ENCODE measurements around the gene KLHL42.

KLHL42 gene

DNA sequence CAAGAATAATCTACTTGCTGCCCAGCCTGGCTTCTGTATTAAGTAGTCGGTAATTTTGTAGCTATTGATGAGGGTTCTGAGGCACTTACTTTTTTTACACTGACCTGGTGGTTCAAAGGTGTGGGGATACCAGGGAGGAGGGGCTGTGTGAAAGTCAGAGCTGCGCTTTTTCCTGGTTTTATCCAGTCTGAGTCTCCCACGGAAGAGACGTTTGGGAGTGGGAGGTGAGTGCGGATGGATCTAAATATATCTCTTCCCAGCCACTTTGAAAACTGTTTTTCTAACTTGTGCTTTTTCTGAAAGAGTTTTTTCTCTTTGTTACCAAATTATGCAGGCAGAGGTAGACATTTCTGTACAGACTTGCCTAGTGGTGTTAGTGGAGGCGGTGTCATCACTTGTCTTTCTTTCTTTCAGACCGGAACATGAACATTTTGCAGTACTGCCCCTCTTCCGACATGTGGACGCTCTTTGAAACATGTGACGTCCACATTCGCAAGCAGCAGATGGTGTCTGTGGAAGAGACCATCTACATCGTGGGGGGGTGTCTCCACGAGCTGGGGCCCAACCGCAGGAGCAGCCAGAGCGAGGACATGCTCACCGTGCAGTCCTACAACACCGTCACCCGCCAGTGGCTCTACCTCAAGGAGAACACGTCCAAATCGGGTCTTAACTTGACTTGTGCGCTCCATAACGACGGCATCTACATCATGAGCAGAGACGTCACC, 17.4 kb downstream of the KLHL42 start:
- Mint-ChIP-seq H3K36me3 (ENCODE audit: low read depth) (peaks cover 51% of the 10 kb centered on the region), H3K4me3 (no peak overlapping the region), H3K9me3 (no peaks in the 10 kb centered on the region), H3K27me3 (ENCODE audit: low read depth, poor library complexity) (no peaks in the 10 kb centered on the region), H3K27ac (no peak overlapping the region), H3K4me1 (peaks cover 27% of the 10 kb centered on the region)
- DNase-seq = no peak
- TF ChIP-seq, protein P1, sequence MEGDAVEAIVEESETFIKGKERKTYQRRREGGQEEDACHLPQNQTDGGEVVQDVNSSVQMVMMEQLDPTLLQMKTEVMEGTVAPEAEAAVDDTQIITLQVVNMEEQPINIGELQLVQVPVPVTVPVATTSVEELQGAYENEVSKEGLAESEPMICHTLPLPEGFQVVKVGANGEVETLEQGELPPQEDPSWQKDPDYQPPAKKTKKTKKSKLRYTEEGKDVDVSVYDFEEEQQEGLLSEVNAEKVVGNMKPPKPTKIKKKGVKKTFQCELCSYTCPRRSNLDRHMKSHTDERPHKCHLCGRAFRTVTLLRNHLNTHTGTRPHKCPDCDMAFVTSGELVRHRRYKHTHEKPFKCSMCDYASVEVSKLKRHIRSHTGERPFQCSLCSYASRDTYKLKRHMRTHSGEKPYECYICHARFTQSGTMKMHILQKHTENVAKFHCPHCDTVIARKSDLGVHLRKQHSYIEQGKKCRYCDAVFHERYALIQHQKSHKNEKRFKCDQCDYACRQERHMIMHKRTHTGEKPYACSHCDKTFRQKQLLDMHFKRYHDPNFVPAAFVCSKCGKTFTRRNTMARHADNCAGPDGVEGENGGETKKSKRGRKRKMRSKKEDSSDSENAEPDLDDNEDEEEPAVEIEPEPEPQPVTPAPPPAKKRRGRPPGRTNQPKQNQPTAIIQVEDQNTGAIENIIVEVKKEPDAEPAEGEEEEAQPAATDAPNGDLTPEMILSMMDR (IDR thresholded peaks at IDR 0.05) = no peak

DNA sequence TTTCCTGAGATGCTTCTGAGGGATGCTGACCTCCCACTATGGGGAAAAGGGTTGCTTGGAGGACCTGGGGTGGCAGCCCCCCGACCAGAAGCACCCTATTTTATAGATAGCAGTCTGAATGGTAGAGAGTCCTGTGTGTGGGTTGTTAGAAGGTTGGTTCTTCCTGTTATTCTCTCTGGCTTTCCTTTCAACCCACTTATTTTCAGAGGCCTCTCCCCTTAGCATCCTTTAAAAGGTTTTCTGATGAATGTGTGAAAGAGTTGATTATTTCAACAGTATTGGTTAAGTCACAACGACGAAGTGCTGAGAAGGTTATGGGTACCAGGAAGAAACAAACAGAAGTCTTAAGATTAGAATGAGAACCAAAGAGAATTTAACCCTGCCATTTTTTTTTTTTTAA, 20.8 kb downstream of the KLHL42 start:
- Mint-ChIP-seq H3K27me3 (ENCODE audit: low read depth, poor library complexity) (no peaks in the 10 kb centered on the region), H3K4me3 (no peak overlapping the region)
- TF ChIP-seq, protein P1 (IDR thresholded peaks at IDR 0.05) = no peak

GRCh38 chr12:27801630-27802029, 21.6 kb downstream of the KLHL42 start:
- Mint-ChIP-seq H3K27me3 (ENCODE audit: low read depth, poor library complexity) (no peaks in the 10 kb centered on the region), H3K4me1 (no peaks in the 10 kb centered on the region), H3K4me3 (no peak overlapping the region), H3K9me3 (no peaks in the 10 kb centered on the region), H3K27ac (no peak overlapping the region), H3K36me3 (ENCODE audit: low read depth) (peaks cover 24% of the 10 kb centered on the region)
- DNase-seq = no peak
- TF ChIP-seq, protein P1 (IDR thresholded peaks at IDR 0.05) = no peak

More for the DNA sequence above, 20.8 kb downstream of the KLHL42 start:
- Mint-ChIP-seq H3K36me3 (ENCODE audit: low read depth) (peaks cover 29% of the 10 kb centered on the region), H3K9me3 (no peaks in the 10 kb centered on the region), H3K27ac (no peak overlapping the region), H3K4me1 (peaks cover 6% of the 10 kb centered on the region)
- DNase-seq = no peak

DNA sequence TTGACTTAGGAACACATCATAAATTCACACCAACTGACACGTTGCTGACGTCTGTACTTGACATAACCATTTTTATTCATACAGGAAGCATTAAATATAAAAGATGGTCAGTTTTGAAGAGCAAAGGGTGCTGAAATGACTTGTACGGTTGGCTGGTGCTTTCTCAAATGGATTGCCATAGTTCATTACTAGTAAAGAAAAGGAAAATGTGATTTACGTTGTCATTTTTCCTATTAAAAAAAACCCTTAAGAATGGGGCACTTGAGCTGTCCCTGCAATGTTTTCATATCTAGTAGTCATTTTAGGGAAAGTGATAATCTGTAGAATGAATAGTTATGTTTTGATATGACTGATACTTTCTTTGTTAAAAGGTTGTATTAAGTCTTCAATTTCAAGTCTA, 22.5 kb downstream of the KLHL42 start:
- TF ChIP-seq, protein P1 (IDR thresholded peaks at IDR 0.05) = no peak
- H3K4me3 Mint-ChIP-seq = no peak overlapping the region

DNA sequence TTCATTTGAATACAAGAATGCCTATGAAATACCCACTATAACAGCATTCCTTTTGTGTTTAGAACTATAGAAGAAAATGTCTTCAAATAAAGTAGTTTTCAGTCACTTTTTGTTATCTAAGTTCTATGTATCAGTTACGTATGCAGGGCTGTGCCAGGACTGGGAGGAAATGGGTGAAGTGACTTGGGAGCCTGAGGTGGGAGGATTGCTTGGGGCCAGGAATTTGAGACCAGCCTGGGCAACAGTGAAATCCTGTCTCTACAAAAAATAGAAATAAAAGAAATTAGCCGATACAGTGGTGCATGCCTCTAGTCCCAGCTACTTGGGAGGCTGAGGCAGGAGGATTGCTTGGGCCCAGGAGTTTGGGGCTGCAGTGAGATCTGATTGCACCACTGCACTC, 22.9 kb downstream of the KLHL42 start:
- TF ChIP-seq, protein P1 (IDR thresholded peaks at IDR 0.05) = no peak
- no peak for DNase-seq
- no peak overlapping the region for H3K4me3 Mint-ChIP-seq

More for the DNA sequence above, 22.5 kb downstream of the KLHL42 start:
- Mint-ChIP-seq H3K4me1 (peaks cover 8% of the 10 kb centered on the region), H3K9me3 (no peaks in the 10 kb centered on the region), H3K27me3 (ENCODE audit: low read depth, poor library complexity) (no peaks in the 10 kb centered on the region), H3K36me3 (ENCODE audit: low read depth) (peaks cover 15% of the 10 kb centered on the region), H3K27ac (no peak overlapping the region)
- no peak for DNase-seq

DNA sequence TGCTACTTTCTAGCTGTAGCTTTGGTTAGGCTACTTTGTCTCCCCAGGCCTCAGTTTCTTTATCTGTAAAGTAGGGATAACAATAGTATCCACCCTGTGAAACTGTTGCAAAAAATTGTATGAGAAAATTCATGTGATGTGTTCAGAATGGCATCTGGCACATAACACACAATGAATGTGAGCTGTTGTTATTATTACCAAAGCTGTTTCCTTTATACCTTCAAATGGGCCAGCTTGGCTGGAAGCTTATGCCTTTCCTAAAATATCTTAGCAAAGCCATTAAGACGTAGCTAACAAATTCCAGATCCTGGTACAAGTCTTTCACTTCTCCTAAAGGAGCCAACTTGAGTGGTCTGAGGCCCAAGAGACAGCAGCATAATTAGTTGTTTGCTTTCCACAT, 25.2 kb downstream of the KLHL42 start:
- no peak overlapping the region for H3K4me3 Mint-ChIP-seq
- peaks cover 8% of the 10 kb centered on the region for H3K4me1 Mint-ChIP-seq
- no peaks in the 10 kb centered on the region for H3K9me3 Mint-ChIP-seq
- H3K27me3 Mint-ChIP-seq (ENCODE audit: low read depth, poor library complexity) = peaks cover 3% of the 10 kb centered on the region
- DNase-seq = no peak
- no peaks in the 10 kb centered on the region for H3K36me3 Mint-ChIP-seq (ENCODE audit: low read depth)
- H3K27ac Mint-ChIP-seq = no peak overlapping the region
- TF ChIP-seq, protein P1 (IDR thresholded peaks at IDR 0.05) = no peak

More for the DNA sequence above, 22.9 kb downstream of the KLHL42 start:
- Mint-ChIP-seq H3K27me3 (ENCODE audit: low read depth, poor library complexity) (no peaks in the 10 kb centered on the region), H3K27ac (no peak overlapping the region), H3K9me3 (no peaks in the 10 kb centered on the region), H3K4me1 (peaks cover 8% of the 10 kb centered on the region), H3K36me3 (ENCODE audit: low read depth) (peaks cover 11% of the 10 kb centered on the region)

Data from nephron progenitor cell (in vitro differentiated cells).